ENCODE results near the gene KRT17. TPM values are rescaled to one million over a fixed set of nuclear protein-coding genes. Genes with fewer than 3 reads are reported as not detected.

KRT17 gene
- total RNA-seq, 3 donors from 2014 or later (not counting 1 experiment from before 2014, with no cell fraction given): not detected

- H3K4me1 Mint-ChIP-seq: peaks cover 18 to 27% of the 10 kb centered on the region in 2 donors
- DNase-seq: no peak
- Histone ChIP-seq H3K27ac (ENCODE audit: low read length) (peak overlapping the region; percentile 96), H3K9me3 (ENCODE audit: control insufficient read depth, insufficient read depth, low read length) (no peaks in the 10 kb centered on the region), H3K36me3 (ENCODE audit: control insufficient read depth, insufficient read depth, low read length) (no peaks in the 10 kb centered on the region), H3K4me3 (ENCODE audit: low read length) (peak overlapping the region; percentile 52), H3K27me3 (ENCODE audit: control insufficient read depth, insufficient read depth, low read length) (no peaks in the 10 kb centered on the region), H3K4me1 (ENCODE audit: control insufficient read depth, insufficient read depth, low read length) (peaks cover 23% of the 10 kb centered on the region)
- no peaks in the 10 kb centered on the region for H3K36me3 Mint-ChIP-seq
- peak overlapping the region; percentile 96 to 99 for H3K27ac Mint-ChIP-seq
- intact Hi-C loops (cut with micrococcal nuclease): no loop called here
- no peaks in the 10 kb centered on the region for H3K9me3 Mint-ChIP-seq
- H3K4me3 Mint-ChIP-seq: peak overlapping the region; percentile 96
- no peaks in the 10 kb centered on the region for H3K27me3 Mint-ChIP-seq (ENCODE audit: low read depth in 2 of 2)
- no peak for TF ChIP-seq CTCF (IDR thresholded peaks at IDR 0.05)
- WGBS (ENCODE audit: insufficient coverage): 56% methylated on average over 15 of the region's 15 CpGs
- ATAC-seq: no peak
These were observed 40.5 kb upstream of the KRT17 start for GRCh38 chr17:41664587-41665565.

GRCh38 chr17:41664172-41664457, 39.7 kb upstream of the KRT17 start:
- Mint-ChIP-seq H3K27ac (no peak overlapping the region), H3K9me3 (no peaks in the 10 kb centered on the region), H3K27me3 (ENCODE audit: low read depth in 2 of 2) (no peaks in the 10 kb centered on the region), H3K4me1 (peaks cover 18 to 27% of the 10 kb centered on the region in 2 donors), H3K4me3 (peak overlapping the region; percentile 96), H3K36me3 (no peaks in the 10 kb centered on the region)
- intact Hi-C loops (cut with micrococcal nuclease): no loop called here
- Histone ChIP-seq H3K36me3 (ENCODE audit: control insufficient read depth, insufficient read depth, low read length) (no peaks in the 10 kb centered on the region), H3K9me3 (ENCODE audit: control insufficient read depth, insufficient read depth, low read length) (no peaks in the 10 kb centered on the region), H3K4me3 (ENCODE audit: low read length) (no peak overlapping the region), H3K27ac (ENCODE audit: low read length) (no peak overlapping the region), H3K27me3 (ENCODE audit: control insufficient read depth, insufficient read depth, low read length) (no peaks in the 10 kb centered on the region), H3K4me1 (ENCODE audit: control insufficient read depth, insufficient read depth, low read length) (peaks cover 23% of the 10 kb centered on the region)
- WGBS (ENCODE audit: insufficient coverage): 93% methylated on average over 2 of the region's 2 CpGs
- DNase-seq (no peak), ATAC-seq (no peak)
- TF ChIP-seq CTCF (IDR thresholded peaks at IDR 0.05): no peak

- Mint-ChIP-seq H3K9me3 (no peaks in the 10 kb centered on the region), H3K36me3 (no peaks in the 10 kb centered on the region), H3K4me1 (peaks cover 18 to 27% of the 10 kb centered on the region in 2 donors), H3K27me3 (ENCODE audit: low read depth in 2 of 2) (no peaks in the 10 kb centered on the region), H3K4me3 (no peak overlapping the region), H3K27ac (peak overlapping the region in 1 of 2 donors; percentile 4)
- Histone ChIP-seq H3K27ac (ENCODE audit: low read length) (no peak overlapping the region), H3K9me3 (ENCODE audit: control insufficient read depth, insufficient read depth, low read length) (no peaks in the 10 kb centered on the region), H3K4me3 (ENCODE audit: low read length) (no peak overlapping the region), H3K4me1 (ENCODE audit: control insufficient read depth, insufficient read depth, low read length) (peaks cover 23% of the 10 kb centered on the region), H3K27me3 (ENCODE audit: control insufficient read depth, insufficient read depth, low read length) (no peaks in the 10 kb centered on the region), H3K36me3 (ENCODE audit: control insufficient read depth, insufficient read depth, low read length) (no peaks in the 10 kb centered on the region)
- ATAC-seq (no peak), DNase-seq (peak in 1 of 2 donors; percentile 21)
- intact Hi-C loops (cut with micrococcal nuclease): no loop called here
- WGBS (ENCODE audit: insufficient coverage): 81% methylated on average over 8 of the region's 8 CpGs
- no peak for TF ChIP-seq CTCF (IDR thresholded peaks at IDR 0.05)
These were observed 39.2 kb upstream of the KRT17 start for GRCh38 chr17:41663451-41664171.
